GM18517 (cell line): ENCODE results near the gene NCK1.
"Not testable (repeated sequence)": the region's sequence is repeated elsewhere in the genome, so short reads cannot be mapped to it uniquely, and the experiment has no call there.

Source experiments
- ATAC-seq: cut with Tn5 transposase; IDR thresholded peaks from one replicate; pipeline ENCODE4 v1.9.1; 2021; ENCODE audit warnings: mild to moderate bottlenecking, moderate library complexity; ENCODE audit not compliant: unreplicated experiment

The NCK1 gene

GRCh38 chr3:136982033-136982432 is 120.0 kb downstream of the NCK1 start:
- no peak for ATAC-seq

- no peak for ATAC-seq
Observed at GRCh38 chr3:136982520-136983138, 120.6 kb downstream of the NCK1 start.

- ATAC-seq = no peak
Observed at GRCh38 chr3:136984837-136985236, 122.8 kb downstream of the NCK1 start.

GRCh38 chr3:136987398-136987980 is 125.5 kb downstream of the NCK1 start:
- not testable (repeated sequence) for ATAC-seq

DNA sequence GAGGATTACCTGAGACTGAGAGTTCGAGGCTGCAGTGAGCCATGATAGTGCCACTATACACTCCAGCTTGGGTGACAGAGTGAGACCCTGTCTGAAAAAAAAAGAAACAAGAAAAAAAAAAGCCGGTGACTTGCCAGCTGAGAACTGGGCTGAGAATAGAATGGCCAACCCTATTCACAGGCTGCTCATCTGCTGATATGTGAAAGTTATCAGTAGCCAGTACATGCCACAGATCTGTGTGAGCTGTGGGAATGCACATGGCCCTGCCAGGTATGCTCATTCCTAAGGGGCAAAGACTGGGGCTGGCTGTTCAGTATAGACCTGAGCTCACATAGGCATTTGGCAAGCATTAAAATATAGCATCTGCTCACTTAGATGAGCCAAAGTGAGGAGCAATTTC is 126.6 kb downstream of the NCK1 start:
- ATAC-seq = no peak

GRCh38 chr3:136989781-136990524 is 127.9 kb downstream of the NCK1 start:
- no peak for ATAC-seq

- ATAC-seq = no peak
Observed at GRCh38 chr3:136990826-136991225, 128.8 kb downstream of the NCK1 start.

- ATAC-seq = no peak
Observed at GRCh38 chr3:136992115-136992514, 130.1 kb downstream of the NCK1 start.

DNA sequence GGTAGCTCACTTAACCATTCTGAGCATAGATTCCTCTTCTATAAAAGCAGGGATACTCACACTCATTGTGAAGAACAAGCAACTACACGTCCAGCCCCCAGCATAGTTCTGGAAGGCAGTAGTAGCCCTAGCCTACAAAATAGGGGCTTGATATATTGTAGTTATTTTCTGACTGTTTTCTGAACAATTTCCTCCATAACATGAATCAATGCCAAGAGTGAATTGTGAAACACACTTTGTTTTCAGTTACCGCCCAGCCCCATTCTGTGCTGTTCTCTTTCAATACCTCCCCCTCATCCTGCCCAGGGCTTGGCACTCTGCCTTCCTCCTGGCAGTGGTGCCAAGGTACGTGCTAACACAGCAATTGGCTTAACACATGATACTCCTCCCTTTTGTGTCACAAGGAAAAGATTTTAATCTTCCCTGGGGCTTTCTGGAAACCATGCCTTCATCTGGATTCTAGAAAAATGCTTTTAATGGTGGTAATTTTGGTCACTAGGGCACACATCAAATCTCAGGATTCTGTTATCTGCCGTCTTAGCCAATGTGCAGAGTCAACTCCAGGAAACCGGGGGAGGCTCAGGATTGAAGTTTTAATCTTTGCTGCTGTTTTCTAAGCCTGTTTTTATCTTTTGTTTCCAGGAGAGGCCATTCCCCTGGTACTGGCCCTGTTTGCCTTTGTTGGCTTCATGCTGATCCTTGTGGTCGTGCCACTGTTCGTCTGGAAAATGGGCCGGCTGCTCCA is 132.9 kb downstream of the NCK1 start:
- no peak for ATAC-seq

DNA sequence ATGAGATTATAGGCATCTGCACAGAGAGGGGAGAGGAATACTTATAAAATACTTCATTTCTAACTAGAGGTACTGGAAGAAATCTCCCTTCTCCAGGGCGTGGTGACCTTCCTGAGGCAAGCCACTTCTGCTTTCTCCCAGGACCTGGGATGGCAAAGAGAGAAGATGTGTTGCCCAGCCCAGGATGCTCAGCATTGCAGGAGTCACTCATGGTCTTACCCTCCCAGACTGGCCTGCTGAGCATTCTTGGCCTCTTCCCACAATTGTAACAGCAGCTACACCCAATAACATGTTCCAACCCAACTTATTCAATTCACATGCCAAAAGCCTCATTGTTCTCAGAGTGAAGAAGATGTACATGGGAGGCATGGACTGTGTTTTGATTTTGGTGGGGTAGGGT is 133.6 kb downstream of the NCK1 start:
- no peak for ATAC-seq
